Upper lobe of left lung (tissue), 6 donors: ENCODE measurements around the gene MYZAP. TPM values are rescaled to one million over a fixed set of nuclear protein-coding genes. Genes with fewer than 3 reads are reported as not detected.

Source experiments
- ATAC-seq, 2 donors: fragments of 200-7000 bp; cut with Tn5 transposase; one replicate each; pipeline ENCODE4 v1.9.1; 2022; ENCODE audit warnings: mild to moderate bottlenecking in 2 of 2, moderate library complexity in 2 of 2; ENCODE audit not compliant: low FRiP score in 2 of 2
- DNase-seq, 2 donors: peaks; one replicate each; pipeline ENCODE4 v3.0.0-alpha.2; 2019 to 2020
- H3K27ac ChIP-seq, 4 donors: fragments of 200-600 bp; sonication (generic); one replicate each; pipeline ENCODE4 v1.5.1; 2016 to 2019
- H3K27me3 ChIP-seq, 4 donors: fragments of 200-600 bp; sonication (generic); one replicate each; pipeline ENCODE4 v1.5.1; 2017 to 2019
- H3K36me3 ChIP-seq, 4 donors: fragments of 200-600 bp; sonication (generic); one replicate each; pipeline ENCODE4 v1.5.1; 2016 to 2019
- H3K4me1 ChIP-seq, 4 donors: fragments of 200-600 bp; sonication (generic); one replicate each; pipeline ENCODE4 v1.5.1; 2018 to 2019
- H3K4me3 ChIP-seq, 4 donors: fragments of 200-600 bp; sonication (generic); one replicate each; pipeline ENCODE4 v1.5.1; 2017 to 2019; ENCODE audit warnings: mild to moderate bottlenecking in 2 of 4, moderate library complexity in 1 of 4
- H3K9me3 ChIP-seq, 4 donors: fragments of 200-600 bp; sonication (generic); one replicate each; pipeline ENCODE4 v1.5.1; 2018 to 2019
- EP300 ChIP-seq, 4 donors: sonication (generic); formaldehyde crosslinking; IDR thresholded peaks; one replicate each; pipeline ENCODE4 v1.5.1; 2017; ENCODE audit warnings: antibody characterized with exemption in 4 of 4, control low read depth in 2 of 4
- POLR2A ChIP-seq, 4 donors: fragments of 450-650 bp; IDR thresholded peaks; one replicate each; pipeline ENCODE4 v1.5.1; 2016 to 2017; ENCODE audit warnings: antibody characterized with exemption in 4 of 4, mild to moderate bottlenecking in 2 of 4
- POLR2AphosphoS5 ChIP-seq, 2 donors: sonication (generic); formaldehyde crosslinking; IDR thresholded peaks; one replicate each; pipeline ENCODE4 v1.5.1; 2017; ENCODE audit warnings: antibody characterized with exemption in 2 of 2
- WGBS, 2 donors: methylation state at CpG; one replicate each; pipeline ENCODE4 v1.1.5; 2017 to 2018; 5-methylcytosine and 5-hydroxymethylcytosine counted together
- total RNA-seq, 6 donors: library from RNA; depleted of rRNA in 4 of 6; stranded (reverse); fragments of >200 nt in 4 of 6; gene quantifications; one replicate each; pipeline versions ENCODE4 v1.1.0 to v1.2.1, GENCODE V29; 2016 to 2021
- TF ChIP-seq, protein P1 (sequence below), 6 experiments: fragments of 450-650 bp in 4 of 6; fragments of 200-600 bp in 2 of 6; sonication (generic) in 2 of 6; IDR thresholded peaks; one replicate each; pipeline ENCODE4 v1.5.1; 2016 to 2019; ENCODE audit warnings: antibody characterized with exemption in 6 of 6
- donor health status: DM: no; HTN: no; CAD: no; lungs with moderate emphysema.
- donor health status: DM: no; HTN: yes; CAD: no; lungs with severe emphysema.

Gene MYZAP
- total RNA-seq, 6 donors from 2014 or later: 22.0 to 54.3 (median 30.4) TPM

DNA sequence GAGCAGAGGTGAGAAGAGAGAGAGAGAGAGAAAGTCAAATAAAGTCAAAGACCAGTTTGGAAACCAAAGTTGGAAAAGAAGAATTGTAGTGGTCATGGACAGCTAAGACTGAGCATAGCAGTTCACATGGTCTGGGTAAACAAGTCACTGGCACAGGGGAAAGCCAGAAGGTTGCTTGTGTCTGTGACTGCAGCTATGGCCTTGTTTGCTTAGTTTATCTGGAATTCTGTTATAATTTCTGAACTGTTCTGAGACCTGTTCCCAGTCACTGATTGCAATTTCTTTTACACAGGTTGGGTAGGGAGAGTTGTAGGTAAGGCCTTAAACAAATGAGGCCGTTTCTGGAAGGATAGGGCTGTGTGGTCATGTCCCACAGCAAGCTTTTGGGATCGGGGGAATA is 43.4 kb upstream of the MYZAP start:
- peaks cover 27 to 37% (median 31%) of the 10 kb centered on the region in 4 donors for H3K4me1 ChIP-seq
- H3K27ac ChIP-seq: peak overlapping the region in 3 of 4 donors; percentile 29 to 84 (median 31)

DNA sequence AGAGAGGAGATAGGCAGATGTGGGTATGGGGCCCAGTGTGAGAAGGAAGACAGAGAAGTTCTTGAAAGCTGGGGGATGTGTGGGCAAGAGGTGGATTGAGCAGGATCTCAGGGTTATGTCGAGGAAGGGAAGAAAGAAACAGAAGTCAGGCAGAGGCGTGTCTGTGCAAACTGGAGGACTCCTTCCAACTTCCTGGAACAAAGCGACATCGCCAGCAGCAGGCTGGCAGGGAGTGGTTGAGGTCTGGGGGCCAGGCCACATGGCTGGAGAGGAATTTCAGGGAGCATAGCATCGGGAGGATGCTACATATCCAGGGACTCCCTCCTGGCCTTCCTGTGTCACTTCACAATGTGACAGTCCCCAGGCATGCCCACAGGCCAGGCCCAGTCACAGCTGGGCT is 42.9 kb upstream of the MYZAP start:
- Histone ChIP-seq H3K27ac (peak overlapping the region in 3 of 4 donors; percentile 29 to 84 (median 71)), H3K4me3 (no peak overlapping the region), H3K27me3 (no peaks in the 10 kb centered on the region), H3K4me1 (peaks cover 27 to 39% (median 33%) of the 10 kb centered on the region in 4 donors), H3K9me3 (no peaks in the 10 kb centered on the region), H3K36me3 (peaks cover 0 to 25% (median 13%) of the 10 kb centered on the region in 4 donors)
- 43 to 62% methylated on average over 5 of the region's 5 CpGs for WGBS, 2 donors
- ATAC-seq (no peak), DNase-seq (no peak)
- no peak for TF ChIP-seq POLR2A (IDR thresholded peaks at IDR 0.05)
- no peak for TF ChIP-seq POLR2AphosphoS5 (IDR thresholded peaks at IDR 0.05)
- TF ChIP-seq EP300 (IDR thresholded peaks at IDR 0.05): no peak
- TF ChIP-seq, protein P1, sequence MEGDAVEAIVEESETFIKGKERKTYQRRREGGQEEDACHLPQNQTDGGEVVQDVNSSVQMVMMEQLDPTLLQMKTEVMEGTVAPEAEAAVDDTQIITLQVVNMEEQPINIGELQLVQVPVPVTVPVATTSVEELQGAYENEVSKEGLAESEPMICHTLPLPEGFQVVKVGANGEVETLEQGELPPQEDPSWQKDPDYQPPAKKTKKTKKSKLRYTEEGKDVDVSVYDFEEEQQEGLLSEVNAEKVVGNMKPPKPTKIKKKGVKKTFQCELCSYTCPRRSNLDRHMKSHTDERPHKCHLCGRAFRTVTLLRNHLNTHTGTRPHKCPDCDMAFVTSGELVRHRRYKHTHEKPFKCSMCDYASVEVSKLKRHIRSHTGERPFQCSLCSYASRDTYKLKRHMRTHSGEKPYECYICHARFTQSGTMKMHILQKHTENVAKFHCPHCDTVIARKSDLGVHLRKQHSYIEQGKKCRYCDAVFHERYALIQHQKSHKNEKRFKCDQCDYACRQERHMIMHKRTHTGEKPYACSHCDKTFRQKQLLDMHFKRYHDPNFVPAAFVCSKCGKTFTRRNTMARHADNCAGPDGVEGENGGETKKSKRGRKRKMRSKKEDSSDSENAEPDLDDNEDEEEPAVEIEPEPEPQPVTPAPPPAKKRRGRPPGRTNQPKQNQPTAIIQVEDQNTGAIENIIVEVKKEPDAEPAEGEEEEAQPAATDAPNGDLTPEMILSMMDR (IDR thresholded peaks at IDR 0.05): no peak

More for the DNA sequence above, 43.4 kb upstream of the MYZAP start:
- Histone ChIP-seq H3K9me3 (no peaks in the 10 kb centered on the region), H3K36me3 (peaks cover 0 to 25% (median 13%) of the 10 kb centered on the region in 4 donors), H3K27me3 (no peaks in the 10 kb centered on the region), H3K4me3 (no peak overlapping the region)
- ATAC-seq (no peak), DNase-seq (no peak)
- TF ChIP-seq EP300 (IDR thresholded peaks at IDR 0.05): no peak
- TF ChIP-seq, protein P1 (IDR thresholded peaks at IDR 0.05): no peak
- TF ChIP-seq POLR2AphosphoS5 (IDR thresholded peaks at IDR 0.05): no peak
- no peak for TF ChIP-seq POLR2A (IDR thresholded peaks at IDR 0.05)
- WGBS, 2 donors: 54 to 64% methylated on average over 2 of the region's 2 CpGs

DNA sequence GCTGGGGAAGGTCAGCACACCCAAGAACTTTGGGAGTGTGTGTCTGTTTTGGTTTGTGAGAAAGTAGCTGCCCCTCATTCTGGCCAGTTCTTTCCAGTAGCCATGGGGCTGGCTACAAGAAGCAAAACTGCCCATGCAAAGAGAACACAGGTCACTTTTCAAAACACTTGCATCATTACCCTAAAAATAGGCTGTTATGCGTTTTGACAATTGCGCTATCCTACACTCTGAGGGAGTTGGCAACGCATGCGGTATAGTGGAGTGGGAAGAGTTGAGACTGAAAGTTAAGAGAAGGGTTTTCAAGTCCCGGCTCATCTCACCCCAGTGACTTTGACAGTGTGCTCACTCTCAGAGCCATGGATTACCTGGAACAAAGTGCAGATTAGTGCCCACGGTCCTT is 41.8 kb upstream of the MYZAP start:
- WGBS, 2 donors: 81 to 82% methylated on average over 6 of the region's 6 CpGs
- Histone ChIP-seq H3K27me3 (no peaks in the 10 kb centered on the region), H3K4me1 (peaks cover 31 to 49% (median 37%) of the 10 kb centered on the region in 4 donors), H3K27ac (peak overlapping the region in 3 of 4 donors; percentile 71 to 84 (median 80)), H3K36me3 (peaks cover 0 to 24% (median 10%) of the 10 kb centered on the region in 4 donors), H3K4me3 (no peak overlapping the region), H3K9me3 (no peaks in the 10 kb centered on the region)
- TF ChIP-seq EP300 (IDR thresholded peaks at IDR 0.05): no peak
- TF ChIP-seq POLR2AphosphoS5 (IDR thresholded peaks at IDR 0.05): no peak
- TF ChIP-seq, protein P1 (IDR thresholded peaks at IDR 0.05): no peak
- TF ChIP-seq POLR2A (IDR thresholded peaks at IDR 0.05): no peak
- ATAC-seq (no peak), DNase-seq (no peak)

GRCh38 chr15:57550640-57551039 is 41.1 kb upstream of the MYZAP start:
- no peaks in the 10 kb centered on the region for H3K9me3 ChIP-seq
- H3K36me3 ChIP-seq: peaks cover 0 to 19% (median 8%) of the 10 kb centered on the region in 4 donors
- H3K4me1 ChIP-seq: peaks cover 31 to 49% (median 40%) of the 10 kb centered on the region in 4 donors
- ATAC-seq (peak in 1 of 2 donors; percentile 58), DNase-seq (peak in 1 of 2 donors; percentile 87)
- TF ChIP-seq POLR2A (IDR thresholded peaks at IDR 0.05) (no peak), POLR2AphosphoS5 (IDR thresholded peaks at IDR 0.05) (no peak)
- H3K4me3 ChIP-seq: no peak overlapping the region
- no peaks in the 10 kb centered on the region for H3K27me3 ChIP-seq
- H3K27ac ChIP-seq: peak overlapping the region; percentile 71 to 84 (median 80)
- WGBS, 2 donors: 33 to 34% methylated on average over 4 of the region's 4 CpGs

DNA sequence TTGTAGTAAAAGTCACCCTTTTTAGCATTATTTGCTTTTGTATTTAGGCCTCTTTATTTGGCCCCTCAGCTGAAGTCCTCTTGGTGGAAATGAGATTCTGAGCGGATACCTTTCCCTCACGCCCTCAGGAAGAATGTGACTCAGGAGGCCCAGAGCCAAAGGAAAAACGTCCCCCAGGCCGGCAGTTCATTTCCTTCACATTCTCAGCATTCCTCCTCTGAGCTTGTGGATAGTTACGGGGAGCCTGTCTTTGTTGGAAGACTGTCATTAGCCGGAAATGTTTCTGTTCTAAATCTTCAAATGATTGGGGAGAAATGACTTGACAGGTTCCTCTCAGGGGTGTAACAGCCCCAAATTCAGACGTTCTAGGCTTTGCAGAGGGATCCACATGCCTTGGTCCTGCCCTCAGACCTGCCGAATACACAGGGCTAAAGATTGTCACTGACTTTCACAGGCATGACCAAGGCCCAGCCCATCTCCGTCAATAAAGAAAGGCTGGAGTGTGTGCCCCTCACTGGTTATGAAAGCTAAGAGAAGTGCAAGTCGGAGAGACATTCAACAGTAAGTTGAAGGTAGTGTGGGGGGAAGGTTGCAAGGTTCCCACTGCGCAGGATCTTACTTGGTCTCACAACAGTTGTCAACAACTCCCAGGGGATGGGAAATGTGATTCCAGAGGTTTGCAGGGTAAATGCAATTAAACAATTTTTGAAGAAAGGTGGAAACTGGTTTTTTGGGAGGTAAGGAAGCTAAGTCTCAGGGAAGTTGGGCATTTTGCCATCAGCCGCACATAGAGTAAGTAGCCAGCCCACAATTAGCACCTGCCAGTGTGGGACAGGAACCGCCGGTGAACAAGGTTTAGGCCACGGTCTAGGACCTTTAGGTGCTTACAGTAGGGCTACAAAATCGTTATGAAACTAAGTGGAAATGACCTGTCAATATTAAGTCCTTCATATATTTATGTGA is 39.7 kb upstream of the MYZAP start:
- Histone ChIP-seq H3K36me3 (peaks cover 0 to 7% (median 7%) of the 10 kb centered on the region in 4 donors), H3K27ac (peak overlapping the region; percentile 74 to 86 (median 82)), H3K4me1 (peaks cover 31 to 49% (median 40%) of the 10 kb centered on the region in 4 donors), H3K9me3 (no peaks in the 10 kb centered on the region), H3K27me3 (no peaks in the 10 kb centered on the region), H3K4me3 (no peak overlapping the region)
- DNase-seq (no peak), ATAC-seq (peak in 1 of 2 donors; percentile 62)
- WGBS, 2 donors: 41 to 44% methylated on average over 16 of the region's 16 CpGs
- TF ChIP-seq POLR2AphosphoS5 (IDR thresholded peaks at IDR 0.05) (peak in 1 of 2 donors; percentile 29), EP300 (IDR thresholded peaks at IDR 0.05) (no peak), POLR2A (IDR thresholded peaks at IDR 0.05) (no peak)
- TF ChIP-seq, protein P1 (IDR thresholded peaks at IDR 0.05): no peak
